Putamen (tissue), 1 donor: ENCODE measurements around the gene TTC27.
A peak's percentile ranks its signal among the peaks of the same experiment; 100 is the strongest.

ENCODE experiments used
- DNase-seq: peaks from one replicate; pipeline ENCODE4 v3.0.0-alpha.2; 2016; ENCODE audit warnings: low spot score

TTC27 gene

GRCh38 chr2:32668254-32668653 is 40.4 kb downstream of the TTC27 start:
- no peak for DNase-seq

- DNase-seq = no peak
These were observed 44.2 kb downstream of the TTC27 start for GRCh38 chr2:32671885-32672533.

DNA sequence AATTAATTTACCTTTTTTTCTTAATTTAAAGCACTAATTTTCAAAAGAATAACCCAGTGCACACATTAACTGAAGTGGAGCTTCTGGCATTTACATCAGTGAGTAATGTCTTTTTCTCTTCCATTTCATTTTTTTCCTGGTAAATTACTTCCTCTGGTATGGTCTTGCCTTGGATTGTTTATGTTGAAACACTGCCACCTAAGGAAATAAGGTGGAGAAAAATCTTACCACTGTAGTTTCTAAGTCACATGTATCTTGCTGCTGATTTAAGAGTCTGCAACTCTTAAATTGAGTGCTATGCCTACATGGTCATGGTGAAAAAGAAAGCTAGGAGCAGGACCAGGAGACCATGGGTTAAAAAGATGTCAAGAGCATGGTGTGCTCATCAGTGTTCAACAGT is 51.0 kb downstream of the TTC27 start:
- no peak for DNase-seq

GRCh38 chr2:32680942-32681341 is 53.1 kb downstream of the TTC27 start:
- DNase-seq = no peak

GRCh38 chr2:32683520-32684086 is 55.8 kb downstream of the TTC27 start:
- no peak for DNase-seq

DNA sequence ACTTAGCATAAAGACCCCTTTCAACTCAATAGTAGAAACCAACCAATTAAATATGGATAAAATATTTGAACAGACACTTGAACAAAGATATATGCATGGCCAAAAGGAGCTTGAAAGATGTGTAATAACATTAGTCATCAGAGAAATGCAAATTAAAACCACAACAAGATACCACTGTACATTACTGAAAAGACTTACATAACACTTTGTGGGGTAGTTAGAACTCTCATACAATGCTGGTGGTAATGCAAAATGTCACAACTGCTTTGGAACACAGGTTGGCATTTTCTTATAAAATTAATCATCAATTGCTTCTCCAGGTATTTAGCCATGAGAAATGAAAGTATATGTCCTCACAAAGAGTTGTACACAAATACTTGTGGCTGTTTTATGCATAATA is 60.7 kb downstream of the TTC27 start:
- no peak for DNase-seq

DNA sequence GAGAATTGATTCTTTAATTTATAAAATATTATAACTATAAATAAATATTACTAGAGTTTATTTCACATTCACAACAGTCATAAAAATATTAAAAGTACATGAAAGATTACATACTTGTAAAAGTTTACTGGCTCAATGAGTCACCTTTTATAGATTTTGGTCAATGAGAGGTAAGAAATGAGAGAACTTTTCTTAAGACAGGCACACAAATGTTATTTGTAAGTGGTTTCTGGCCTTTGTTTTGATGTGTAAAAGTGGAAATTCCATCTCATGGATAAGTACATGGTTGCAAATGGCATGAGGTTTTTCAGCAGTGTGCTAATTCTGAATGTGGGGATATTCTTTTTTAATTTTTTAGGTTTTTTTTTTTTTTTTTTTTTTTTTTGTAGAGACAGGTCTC is 63.8 kb downstream of the TTC27 start:
- DNase-seq = no peak

DNA sequence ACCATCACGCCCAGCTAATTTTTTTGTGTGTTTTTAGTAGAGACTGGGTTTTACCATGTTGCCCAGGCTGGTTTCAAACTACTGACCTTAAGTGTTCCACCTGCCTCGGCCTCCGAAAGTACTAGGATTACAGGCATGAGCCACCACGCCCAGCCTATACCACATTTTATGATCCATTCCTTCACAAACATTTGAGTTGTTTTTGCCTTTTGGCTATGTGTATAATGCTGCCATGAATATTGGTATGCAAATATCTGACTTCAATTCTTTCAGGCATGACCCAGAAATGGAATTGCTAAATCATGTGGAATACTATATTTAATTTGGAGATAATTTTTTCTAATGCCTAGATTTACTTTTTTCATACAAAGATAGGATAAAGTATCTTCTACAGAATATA is 68.6 kb downstream of the TTC27 start:
- DNase-seq = no peak

- DNase-seq = no peak
These were observed 69.3 kb downstream of the TTC27 start for GRCh38 chr2:32697156-32697555.

- DNase-seq = no peak
These were observed 71.3 kb downstream of the TTC27 start for GRCh38 chr2:32699151-32699550.

- DNase-seq = no peak
These were observed 74.0 kb downstream of the TTC27 start for GRCh38 chr2:32701806-32702205.

GRCh38 chr2:32702303-32703064 is 74.6 kb downstream of the TTC27 start:
- no peak for DNase-seq

DNA sequence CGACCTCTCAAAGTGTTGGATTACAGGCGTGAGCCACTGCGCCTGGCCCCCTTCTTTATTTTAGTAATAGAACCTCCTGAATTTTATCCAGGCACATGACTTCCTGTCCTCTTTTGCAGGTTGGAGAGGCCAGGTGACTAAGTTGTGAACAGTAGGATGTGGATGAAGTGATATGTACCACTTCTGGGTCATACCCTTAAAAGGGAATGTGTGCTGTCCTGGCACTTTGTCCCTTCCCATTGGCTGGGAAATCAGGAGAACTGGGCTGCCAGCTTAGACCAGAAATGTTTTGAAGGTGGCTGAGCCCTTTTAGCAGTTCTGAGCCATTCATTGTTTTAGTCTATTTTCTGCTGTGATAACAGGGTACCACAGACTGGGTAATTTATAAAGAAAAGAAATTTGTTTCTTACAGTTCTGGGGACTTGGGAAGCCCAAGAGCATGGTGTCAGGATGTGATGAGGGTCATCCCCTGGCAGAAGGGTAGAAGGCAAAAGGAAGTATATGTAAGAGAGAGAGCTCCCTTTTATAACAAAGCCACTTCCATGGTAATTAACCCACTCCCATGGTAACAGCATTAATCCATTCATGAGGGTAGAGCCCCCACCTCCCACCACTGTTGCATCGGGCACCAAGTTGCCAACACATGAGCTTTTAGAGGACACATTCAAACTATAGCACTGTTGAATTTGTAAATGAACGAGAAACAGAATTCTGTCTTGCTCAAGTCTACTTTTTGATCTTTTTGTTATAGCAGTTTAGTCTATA is 79.1 kb downstream of the TTC27 start:
- no peak for DNase-seq

DNA sequence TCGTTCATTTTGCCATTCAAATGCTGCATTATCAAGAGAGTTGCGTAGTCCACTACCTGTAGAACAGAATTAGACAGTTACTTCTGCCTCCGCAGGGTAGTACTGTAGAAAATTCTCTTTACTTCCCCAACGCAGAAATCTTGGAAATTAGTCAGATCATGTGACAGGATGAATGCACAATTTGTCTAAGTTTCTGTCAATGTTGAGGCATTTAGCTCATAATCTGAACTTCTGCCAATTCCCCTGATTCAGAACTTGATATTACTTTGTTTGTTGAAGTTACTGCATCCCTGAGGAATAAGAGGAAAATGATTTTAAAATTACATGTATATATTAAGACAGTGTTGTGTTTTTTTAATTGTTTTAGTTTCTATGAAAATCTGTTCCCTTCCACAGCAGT is 83.4 kb downstream of the TTC27 start:
- peak; percentile 56 for DNase-seq

DNA sequence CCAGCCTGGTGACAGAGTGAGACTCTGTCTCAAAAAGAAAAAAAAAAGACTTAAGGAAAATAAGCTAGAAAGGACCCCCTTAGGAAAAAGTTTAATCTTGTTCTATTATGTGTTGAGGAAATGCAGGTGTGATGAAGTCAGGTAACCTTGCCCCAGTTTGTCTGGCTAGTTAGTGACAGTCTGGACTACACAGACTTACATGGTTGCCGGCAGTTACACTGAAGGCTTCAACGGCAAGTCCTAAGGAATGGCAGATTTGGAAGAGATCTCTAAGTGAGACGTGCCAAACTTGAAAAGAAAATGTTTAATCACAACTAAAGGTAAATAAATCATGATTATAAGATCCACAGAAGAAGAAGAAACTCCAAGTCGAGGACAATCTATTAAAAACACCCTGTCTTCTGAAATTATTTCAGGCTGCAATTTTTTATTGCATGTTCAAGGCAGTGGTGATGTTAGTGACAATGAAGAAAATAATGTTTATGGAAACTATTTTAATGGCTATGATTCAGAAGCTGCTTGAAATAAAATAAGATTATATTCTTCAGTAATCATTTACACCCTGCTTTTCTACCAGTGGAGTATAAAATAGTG is 84.2 kb downstream of the TTC27 start:
- DNase-seq = no peak

DNA sequence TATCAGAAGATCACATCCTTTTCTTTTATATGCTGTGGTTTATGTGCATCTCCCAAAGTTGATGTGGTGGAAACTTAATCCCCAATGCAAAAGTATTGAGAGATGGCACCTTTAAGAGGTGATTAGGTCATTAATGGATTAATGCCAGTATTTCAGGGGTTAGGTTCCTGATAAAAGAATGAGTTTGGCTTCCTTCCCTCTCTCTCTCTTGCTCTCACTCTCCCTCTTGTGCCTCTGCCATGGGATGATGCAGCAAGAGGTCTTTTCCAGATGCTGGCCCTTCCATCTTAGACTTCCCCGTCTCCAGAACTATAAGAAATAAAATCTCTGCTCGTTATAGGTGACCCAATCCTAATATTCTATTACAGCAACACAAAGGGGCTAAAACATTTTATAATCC is 85.0 kb downstream of the TTC27 start:
- no peak for DNase-seq

- DNase-seq = no peak
These were observed 86.7 kb downstream of the TTC27 start for GRCh38 chr2:32714521-32714920.

- no peak for DNase-seq
These were observed 87.6 kb downstream of the TTC27 start for GRCh38 chr2:32715391-32715841.

GRCh38 chr2:32715981-32716380 is 88.1 kb downstream of the TTC27 start:
- no peak for DNase-seq

- no peak for DNase-seq
These were observed 88.7 kb downstream of the TTC27 start for GRCh38 chr2:32716598-32716997.

DNA sequence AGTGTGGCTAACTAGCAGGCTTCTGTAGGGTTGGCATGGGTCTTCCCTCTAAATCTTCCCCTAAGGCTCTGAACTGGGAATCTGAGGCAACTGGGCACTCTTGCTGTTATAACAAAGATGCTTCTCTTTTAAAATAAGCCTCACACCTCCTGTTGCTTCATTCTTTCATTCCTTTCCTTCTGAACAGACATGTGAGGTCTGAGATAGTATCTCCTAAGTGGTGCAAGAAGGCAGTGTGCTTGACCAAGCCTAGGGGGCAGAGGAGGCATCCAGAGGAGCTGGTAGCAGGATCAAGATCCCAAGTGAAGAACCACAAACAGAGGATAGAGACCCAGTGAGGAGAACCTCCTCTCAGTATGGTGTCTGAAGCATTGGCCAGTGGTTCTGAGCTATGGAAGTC is 90.9 kb downstream of the TTC27 start:
- DNase-seq = no peak

DNA sequence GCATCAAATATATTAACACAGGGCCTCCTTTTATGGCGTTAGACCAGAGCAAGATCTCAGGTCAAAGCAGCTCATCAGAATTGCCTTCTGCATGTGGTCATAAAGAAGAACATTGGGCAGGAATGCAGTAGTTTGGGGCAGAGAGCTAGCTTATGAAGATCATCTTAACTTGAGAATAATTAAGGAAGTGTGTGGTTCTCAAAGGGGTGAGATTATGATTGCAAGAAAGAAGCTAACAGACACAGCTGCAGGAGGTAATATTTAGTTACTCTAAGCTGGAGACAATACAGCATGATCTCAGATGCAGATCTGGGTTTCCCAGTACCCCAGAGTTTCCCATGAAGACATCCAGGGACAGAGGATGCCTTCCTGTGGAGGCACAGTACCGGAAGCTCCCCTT is 91.6 kb downstream of the TTC27 start:
- no peak for DNase-seq
